SIG-M5 treated with dmso at 0.1 percent for 504 hours (cell line): ENCODE measurements around the gene UNC79.

ENCODE experiments used
- DNase-seq: peaks from one replicate; lab custom pipeline; 2025; ENCODE audit not compliant: unreplicated experiment; lab: John Stamatoyannopoulos, UW

UNC79 gene

GRCh38 chr14:93723001-93723400 is 292.3 kb downstream of the UNC79 start:
- DNase-seq = no peak

- no peak for DNase-seq
These were observed 294.4 kb downstream of the UNC79 start for GRCh38 chr14:93725002-93725582.

GRCh38 chr14:93725993-93726392 is 295.3 kb downstream of the UNC79 start:
- no peak for DNase-seq

- DNase-seq = no peak
These were observed 296.5 kb downstream of the UNC79 start for GRCh38 chr14:93727039-93727740.

- DNase-seq = no peak
These were observed 297.3 kb downstream of the UNC79 start for GRCh38 chr14:93727917-93728650.

- DNase-seq = no peak
These were observed 297.9 kb downstream of the UNC79 start for GRCh38 chr14:93728651-93729016.

GRCh38 chr14:93729993-93730392 is 299.3 kb downstream of the UNC79 start:
- no peak for DNase-seq

- DNase-seq = no peak
These were observed 301.0 kb downstream of the UNC79 start for GRCh38 chr14:93731753-93732152.

GRCh38 chr14:93732524-93732923 is 301.8 kb downstream of the UNC79 start:
- DNase-seq = no peak

- no peak for DNase-seq
These were observed 302.5 kb downstream of the UNC79 start for GRCh38 chr14:93733231-93733630.

GRCh38 chr14:93733631-93734030 is 302.9 kb downstream of the UNC79 start:
- DNase-seq = no peak

GRCh38 chr14:93734086-93734822 is 303.5 kb downstream of the UNC79 start:
- DNase-seq = no peak

GRCh38 chr14:93735206-93735605 is 304.5 kb downstream of the UNC79 start:
- DNase-seq = no peak

GRCh38 chr14:93736378-93737014 is 305.8 kb downstream of the UNC79 start:
- DNase-seq = no peak

- no peak for DNase-seq
These were observed 306.9 kb downstream of the UNC79 start for GRCh38 chr14:93737634-93738033.

GRCh38 chr14:93741556-93742230 is 311.0 kb downstream of the UNC79 start:
- no peak for DNase-seq

- DNase-seq = no peak
These were observed 312.0 kb downstream of the UNC79 start for GRCh38 chr14:93742761-93743160.

- no peak for DNase-seq
These were observed 312.7 kb downstream of the UNC79 start for GRCh38 chr14:93743270-93744060.

- DNase-seq = no peak
These were observed 313.4 kb downstream of the UNC79 start for GRCh38 chr14:93744176-93744575.

GRCh38 chr14:93744876-93745275 is 314.1 kb downstream of the UNC79 start:
- DNase-seq = no peak
